BJ (cell line): ENCODE data around the gene PA2G4. TPM values are rescaled to one million over a fixed set of nuclear protein-coding genes. Genes with fewer than 3 reads are reported as not detected.

Experiments used
- CTCF ChIA-PET: fragments of 350-600 bp; formaldehyde crosslinking; extraction: SDS; loops from one replicate; lab custom pipeline; 2021; ENCODE audit warnings: antibody characterized with exemption, inconsistent platforms; lab: Yijun Ruan, JAX
- POLR2A ChIA-PET: fragments of 300-600 bp; sonication (Branson Sonifier 250); formaldehyde crosslinking; extraction: SDS; loops from one replicate; lab custom pipeline; 2021; ENCODE audit warnings: antibody characterized with exemption; lab: Charles Lee
- DNase-seq: peaks from one replicate; pipeline ENCODE4 v3.0.0-alpha.2; 2011; ENCODE audit warnings: low read depth
- H3K27me3 ChIP-seq: 2 replicates; pipeline ENCODE4 v1.6.0; 2011; ENCODE audit warnings: low read length; ENCODE audit not compliant: control insufficient read depth, insufficient read depth
- H3K36me3 ChIP-seq: 2 replicates; pipeline ENCODE4 v1.5.1; 2011; ENCODE audit warnings: low read length; ENCODE audit not compliant: control insufficient read depth, insufficient read depth
- H3K4me3 ChIP-seq: 2 replicates; pipeline ENCODE4 v1.5.1; 2011; ENCODE audit warnings: low read depth, mild to moderate bottlenecking, control low read depth, low read length
- polyA plus RNA-seq: library from polyadenylated mRNA; depleted of rRNA; stranded (reverse); fragments of >200 nt; gene quantifications from 2 replicates; pipeline ENCODE4 v1.2.3, GENCODE V29; 2011
- TF ChIP-seq, protein P1 (sequence below): IDR thresholded peaks from 2 replicates; pipeline ENCODE4 v1.5.1; 2011; ENCODE audit warnings: low read depth, mild to moderate bottlenecking, control low read depth, inconsistent platforms, low read length, moderate library complexity; ENCODE audit not compliant: insufficient read depth

Gene PA2G4
- polyA plus RNA-seq, 1 experiment: 134 TPM

DNA sequence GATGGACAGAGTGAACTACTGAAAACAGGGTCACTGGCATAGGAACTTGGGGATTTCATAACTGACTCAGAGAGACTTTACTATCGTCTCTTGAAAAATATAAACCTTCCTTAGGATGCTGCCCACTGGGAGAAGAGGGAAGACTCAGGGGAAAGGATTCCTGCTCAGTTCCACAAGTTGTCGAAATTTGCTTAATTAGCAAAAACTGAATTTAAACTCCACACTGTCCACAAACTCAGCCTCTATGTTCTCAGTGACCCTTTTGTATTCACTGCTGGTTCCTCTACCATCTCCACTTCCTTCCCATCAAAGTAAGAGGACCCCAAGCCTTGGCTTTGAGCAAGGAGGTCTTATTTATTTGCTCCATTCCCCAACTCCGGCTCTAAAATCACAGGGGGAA is 40.9 kb downstream of the PA2G4 start:
- Histone ChIP-seq H3K36me3 (peaks cover 21% of the 10 kb centered on the region), H3K4me3 (no peak overlapping the region), H3K27me3 (no peaks in the 10 kb centered on the region)
- ChIA-PET POLR2A (no interaction called here), CTCF (interaction anchor here (4.0 kb wide), 1 partner anchor 19 kb away, joined by 21 read pairs; no protein-coding TSS in a partner anchor)
- DNase-seq: no peak
- TF ChIP-seq, protein P1, sequence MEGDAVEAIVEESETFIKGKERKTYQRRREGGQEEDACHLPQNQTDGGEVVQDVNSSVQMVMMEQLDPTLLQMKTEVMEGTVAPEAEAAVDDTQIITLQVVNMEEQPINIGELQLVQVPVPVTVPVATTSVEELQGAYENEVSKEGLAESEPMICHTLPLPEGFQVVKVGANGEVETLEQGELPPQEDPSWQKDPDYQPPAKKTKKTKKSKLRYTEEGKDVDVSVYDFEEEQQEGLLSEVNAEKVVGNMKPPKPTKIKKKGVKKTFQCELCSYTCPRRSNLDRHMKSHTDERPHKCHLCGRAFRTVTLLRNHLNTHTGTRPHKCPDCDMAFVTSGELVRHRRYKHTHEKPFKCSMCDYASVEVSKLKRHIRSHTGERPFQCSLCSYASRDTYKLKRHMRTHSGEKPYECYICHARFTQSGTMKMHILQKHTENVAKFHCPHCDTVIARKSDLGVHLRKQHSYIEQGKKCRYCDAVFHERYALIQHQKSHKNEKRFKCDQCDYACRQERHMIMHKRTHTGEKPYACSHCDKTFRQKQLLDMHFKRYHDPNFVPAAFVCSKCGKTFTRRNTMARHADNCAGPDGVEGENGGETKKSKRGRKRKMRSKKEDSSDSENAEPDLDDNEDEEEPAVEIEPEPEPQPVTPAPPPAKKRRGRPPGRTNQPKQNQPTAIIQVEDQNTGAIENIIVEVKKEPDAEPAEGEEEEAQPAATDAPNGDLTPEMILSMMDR: no peak

DNA sequence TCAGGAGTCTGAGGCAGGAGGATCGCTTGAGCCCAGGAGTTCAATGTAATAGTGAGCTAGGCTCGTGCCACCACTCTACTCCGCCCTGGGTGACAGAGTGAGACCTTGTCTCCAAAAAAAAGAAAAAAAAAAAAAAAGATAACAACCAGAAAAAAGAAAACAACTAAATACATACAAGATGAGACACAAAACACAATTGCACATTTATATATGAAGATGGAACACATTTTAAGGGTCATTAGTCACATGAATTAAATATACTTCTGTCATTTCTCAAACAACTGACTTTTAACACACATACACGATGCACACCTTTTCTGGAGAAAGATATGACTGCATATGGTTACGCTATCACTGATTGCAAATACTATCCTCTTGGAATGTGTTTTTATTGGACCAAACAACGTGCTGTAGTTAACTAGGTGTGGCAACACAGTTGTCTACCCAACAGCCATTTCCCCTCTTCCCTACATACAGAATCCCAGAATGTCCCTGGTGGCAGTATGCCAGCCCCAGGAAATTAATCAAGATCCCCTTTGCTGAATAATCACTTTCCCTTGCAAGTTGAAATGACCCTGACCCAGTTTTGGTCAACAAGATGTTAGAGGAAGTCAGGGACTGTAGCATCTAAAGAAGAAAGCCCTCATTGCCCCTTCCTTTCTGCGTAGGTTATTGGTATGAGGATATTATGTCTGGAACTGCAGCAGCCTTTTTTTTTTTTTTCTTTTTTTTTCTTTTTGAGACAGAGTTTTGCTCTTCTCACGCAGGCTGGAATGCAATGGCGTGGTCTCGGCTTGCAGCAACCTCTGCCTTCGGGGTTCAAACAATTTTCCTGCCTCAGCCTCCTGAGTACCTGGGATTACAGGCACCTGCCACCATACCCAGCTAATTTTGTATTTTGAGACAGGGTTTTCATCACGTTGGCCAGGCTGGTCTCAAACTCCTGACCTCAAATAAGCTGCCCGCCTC is 42.4 kb downstream of the PA2G4 start:
- no peaks in the 10 kb centered on the region for H3K27me3 ChIP-seq
- TF ChIP-seq, protein P1: no peak
- CTCF ChIA-PET: interaction anchor here (0.8 to 1.3 kb wide), 2 partner anchors 21 to 27 kb away, joined by 3 to 4 read pairs; no protein-coding TSS in a partner anchor
- no peak overlapping the region for H3K4me3 ChIP-seq
- DNase-seq: no peak
- POLR2A ChIA-PET: no interaction called here
- H3K36me3 ChIP-seq: peaks cover 18% of the 10 kb centered on the region

GRCh38 chr12:56150563-56150962 is 46.2 kb downstream of the PA2G4 start:
- Histone ChIP-seq H3K27me3 (no peaks in the 10 kb centered on the region), H3K4me3 (no peak overlapping the region), H3K36me3 (peaks cover 2% of the 10 kb centered on the region; the same call in 1 of the 2 replicates)
- CTCF ChIA-PET: interaction anchor here (2.4 kb wide), 1 partner anchor 12 kb away, joined by 9 read pairs; no protein-coding TSS in a partner anchor
- DNase-seq: no peak
- TF ChIP-seq, protein P1: no peak
- POLR2A ChIA-PET: no interaction called here

GRCh38 chr12:56151672-56152131 is 47.3 kb downstream of the PA2G4 start:
- CTCF ChIA-PET: interaction anchor here (0.9 to 2.4 kb wide), 6 partner anchors 9 to 70 kb away, joined by 3 to 9 read pairs (median 4); partner anchors contain the start of genes ESYT1 and RNF41
- Histone ChIP-seq H3K36me3 (peaks cover 2% of the 10 kb centered on the region; the same call in 1 of the 2 replicates), H3K27me3 (no peaks in the 10 kb centered on the region), H3K4me3 (peak overlapping the region; percentile 57)
- TF ChIP-seq, protein P1: peak; percentile 52
- POLR2A ChIA-PET: no interaction called here
- no peak for DNase-seq
